SK-N-SH (cell line): ENCODE data around the gene TOX2. TPM values are rescaled to one million over a fixed set of nuclear protein-coding genes. Genes with fewer than 3 reads are reported as not detected.

Experiments
- CTCF ChIA-PET: fragments of 300-600, 350-600 bp; formaldehyde crosslinking; extraction: SDS; loops from one replicate; lab custom pipeline; 2021; lab: Yijun Ruan, JAX
- POLR2A ChIA-PET: fragments of 350-600 bp; sonication (Branson Sonifier 250); formaldehyde crosslinking; extraction: SDS; loops from one replicate; lab custom pipeline; 2020; ENCODE audit warnings: antibody characterized with exemption, inconsistent platforms; lab: Yijun Ruan, JAX
- DNase-seq: peaks from one replicate; pipeline ENCODE4 v3.0.0; 2012
- H2AFZ ChIP-seq: fragments of 200-600 bp; sonication (generic); 2 replicates; pipeline ENCODE4 v1.8.1; 2016; ENCODE audit warnings: antibody characterized with exemption, mild to moderate bottlenecking, low read depth
- H3F3A ChIP-seq: fragments of 200-600 bp; sonication (generic); replicated peaks from 2 replicates; pipeline ENCODE3; 2016; ENCODE audit warnings: antibody characterized with exemption, mild to moderate bottlenecking; ENCODE audit not compliant: insufficient read depth
- H3K27ac ChIP-seq, 2 experiments: fragments of 200-500 bp in 1 of 2; fragments of 200-600 bp in 1 of 2; sonication (Bioruptor generic) in 1 of 2; sonication (generic), shearing (Covaris generic) in 1 of 2; 2 replicates each; pipeline versions ENCODE4 v1.5.1 to v1.6.1; 2014 to 2016; ENCODE audit warnings: low read depth in 2 of 2, inconsistent platforms in 1 of 2, low read length in 1 of 2, mild to moderate bottlenecking in 1 of 2, mixed read lengths in 1 of 2
- H3K27me3 ChIP-seq: fragments of 200-600 bp; sonication (generic), shearing (Covaris generic); 2 replicates; pipeline ENCODE4 v1.6.1; 2016; ENCODE audit warnings: mixed run types; ENCODE audit not compliant: insufficient read depth
- H3K36me3 ChIP-seq, 2 experiments: fragments of 200-500 bp in 1 of 2; fragments of 200-600 bp in 1 of 2; sonication (Bioruptor generic) in 1 of 2; sonication (generic) in 1 of 2; replicated peaks in 1 of 2; 2 replicates each; pipeline versions ENCODE3 to v1.5.1; 2014 to 2016; ENCODE audit warnings: low read length in 1 of 2, mild to moderate bottlenecking in 1 of 2; ENCODE audit not compliant: insufficient read depth in 2 of 2, control insufficient read depth in 1 of 2
- H3K4me1 ChIP-seq, 2 experiments: fragments of 200-500 bp in 1 of 2; fragments of 200-600 bp in 1 of 2; sonication (Bioruptor generic) in 1 of 2; sonication (generic), shearing (Covaris generic) in 1 of 2; 2 replicates each; pipeline versions ENCODE4 v1.5.1 to v1.6.1; 2014 to 2016; ENCODE audit warnings: low read depth in 1 of 2, low read length in 1 of 2, mixed run types in 1 of 2; ENCODE audit not compliant: insufficient read depth in 2 of 2, control insufficient read depth in 1 of 2
- H3K4me2 ChIP-seq: fragments of 200-600 bp; sonication (generic), shearing (Covaris generic); 2 replicates; pipeline ENCODE4 v1.6.1; 2017; ENCODE audit warnings: mixed run types
- H3K4me3 ChIP-seq, 2 experiments: fragments of 200-500 bp in 1 of 2; fragments of 200-600 bp in 1 of 2; sonication (Bioruptor generic) in 1 of 2; sonication (generic), shearing (Covaris generic) in 1 of 2; 2 replicates each; pipeline versions ENCODE4 v1.5.1 to v1.8.1; 2014 to 2016; ENCODE audit warnings: low read depth in 2 of 2, inconsistent platforms in 1 of 2, low read length in 1 of 2, mild to moderate bottlenecking in 1 of 2, mixed read lengths in 1 of 2, moderate library complexity in 1 of 2
- H3K79me2 ChIP-seq: fragments of 200-600 bp; sonication (generic); 2 replicates; pipeline ENCODE4 v1.8.1; 2017; ENCODE audit warnings: mild to moderate bottlenecking; ENCODE audit not compliant: insufficient read depth
- H3K9ac ChIP-seq: fragments of 200-600 bp; sonication (generic); 2 replicates; pipeline ENCODE4 v1.6.1; 2017; ENCODE audit warnings: mixed run types
- H3K9me2 ChIP-seq: fragments of 200-600 bp; sonication (generic); 2 replicates; pipeline ENCODE4 v1.6.1; 2017; ENCODE audit warnings: mixed run types
- H3K9me3 ChIP-seq: fragments of 200-600 bp; sonication (generic); 2 replicates; pipeline ENCODE4 v1.6.1; 2017; ENCODE audit warnings: mixed run types, mild to moderate bottlenecking, moderate library complexity
- H4K20me1 ChIP-seq: fragments of 200-600 bp; sonication (generic); 2 replicates; pipeline ENCODE4 v1.6.1; 2017; ENCODE audit warnings: mild to moderate bottlenecking, mixed run types; ENCODE audit not compliant: insufficient read depth
- ELF1 ChIP-seq: IDR thresholded peaks from 2 replicates; pipeline ENCODE4 v1.4.0; 2012
- FOSL2 ChIP-seq: IDR thresholded peaks from 2 replicates; pipeline ENCODE4 v1.4.0; 2012; ENCODE audit warnings: low read depth, mild to moderate bottlenecking, moderate library complexity, borderline replicate concordance
- FOXM1 ChIP-seq: IDR thresholded peaks from 2 replicates; pipeline ENCODE4 v1.4.0; 2012; ENCODE audit warnings: low read depth, mild to moderate bottlenecking
- IRF3 ChIP-seq: fragments of 150-350 bp; IDR thresholded peaks from 2 replicates; pipeline ENCODE4 v1.6.1; 2016; ENCODE audit warnings: mild to moderate bottlenecking, low read depth, low read length
- MEF2A ChIP-seq: IDR thresholded peaks from 2 replicates; pipeline ENCODE4 v1.4.0; 2012; ENCODE audit warnings: low read depth, borderline replicate concordance
- NFIC ChIP-seq: IDR thresholded peaks from 2 replicates; pipeline ENCODE4 v1.4.0; 2012; ENCODE audit warnings: borderline replicate concordance
- NRF1 ChIP-seq: IDR thresholded peaks from 2 replicates; pipeline ENCODE4 v1.6.1; 2012; ENCODE audit warnings: low read depth, mild to moderate bottlenecking, low read length
- REST ChIP-seq: IDR thresholded peaks from 2 replicates; pipeline ENCODE4 v1.6.1; 2012; ENCODE audit warnings: mild to moderate bottlenecking, low read depth, low read length, moderate library complexity
- SIN3A ChIP-seq: IDR thresholded peaks from 2 replicates; pipeline ENCODE4 v1.6.1; 2012; ENCODE audit warnings: low read depth, mild to moderate bottlenecking, low read length, moderate library complexity, borderline replicate concordance
- TAF1 ChIP-seq: IDR thresholded peaks from 2 replicates; pipeline ENCODE4 v1.6.1; 2012; ENCODE audit warnings: low read depth, mild to moderate bottlenecking, low read length, moderate library complexity, borderline replicate concordance
- TEAD4 ChIP-seq: IDR thresholded peaks from 2 replicates; pipeline ENCODE4 v1.4.0; 2012; ENCODE audit warnings: mild to moderate bottlenecking, borderline replicate concordance; ENCODE audit not compliant: insufficient read depth
- WGBS: methylation state at CpG from one replicate; pipeline ENCODE4 v1.1.6; 2017; ENCODE audit warnings: low lambda C conversion rate; 5-methylcytosine and 5-hydroxymethylcytosine counted together
- polyA plus RNA-seq, 3 experiments: library from polyadenylated mRNA; depleted of rRNA; stranded (reverse); fragments of >200 nt; gene quantifications; 2 replicates each; pipeline ENCODE4 v1.2.3, GENCODE V29; 2012

Gene TOX2
- polyA plus RNA-seq, 1 of the 3 experiments (the other 2 are of a cell fraction), result 15.4 TPM

- TF ChIP-seq REST, result no peak
- TF ChIP-seq MEF2A, result peak; percentile 36; the same call in 1 of the 2 replicates
- no peak for TF ChIP-seq TAF1
- TF ChIP-seq ELF1, result no peak
- peak; percentile 93; the same call in 1 of the 2 replicates for TF ChIP-seq FOSL2
- no peak for TF ChIP-seq NRF1
- TF ChIP-seq NFIC, result peak; percentile 80
- no peak for TF ChIP-seq IRF3
- TF ChIP-seq, all 33 proteins: peak for 16
Observed at GRCh38 chr20:43955062-43955749, 40.6 kb downstream of the TOX2 start (continued).

- peak overlapping the region; percentile 9 to 94; a peak in 3 of 4 replicates for H3K27ac ChIP-seq
- H3K9ac ChIP-seq, result peak overlapping the region; percentile 54; the same call in 1 of the 2 replicates
- TF ChIP-seq TEAD4 (peak; percentile 3; the same call in 1 of the 2 replicates), SIN3A (no peak), FOXM1 (peak; percentile 18; the same call in 1 of the 2 replicates)
- TF ChIP-seq, all 33 proteins: peak for 2
- H3K79me2 ChIP-seq, result no peaks in the 10 kb centered on the region
- DNase-seq, result no peak
- CTCF ChIA-PET, result interaction anchor here (1.1 to 1.5 kb wide), 3 partner anchors 15 to 40 kb away, joined by 3 read pairs; no protein-coding TSS in a partner anchor
- 58% methylated on average over 8 of the region's 8 CpGs for WGBS
- no peaks in the 10 kb centered on the region for H3K9me2 ChIP-seq
- no peaks in the 10 kb centered on the region for H3K9me3 ChIP-seq
- POLR2A ChIA-PET, result no interaction called here
- peak overlapping the region; percentile 75 for H3K4me2 ChIP-seq
- H3K36me3 ChIP-seq, result no peaks in the 10 kb centered on the region
- no peaks in the 10 kb centered on the region for H4K20me1 ChIP-seq
- peaks cover 36 to 48% of the 10 kb centered on the region in 2 experiments for H3K4me1 ChIP-seq
- no peaks in the 10 kb centered on the region for H3K27me3 ChIP-seq
- no peak overlapping the region for H2AFZ ChIP-seq
- H3K4me3 ChIP-seq, result no peak overlapping the region
- H3F3A ChIP-seq, result peaks cover 22% of the 10 kb centered on the region
Observed at GRCh38 chr20:43955750-43956191, 41.1 kb downstream of the TOX2 start.
